Measurements from ENCODE around the gene NDC80.

DNA sequence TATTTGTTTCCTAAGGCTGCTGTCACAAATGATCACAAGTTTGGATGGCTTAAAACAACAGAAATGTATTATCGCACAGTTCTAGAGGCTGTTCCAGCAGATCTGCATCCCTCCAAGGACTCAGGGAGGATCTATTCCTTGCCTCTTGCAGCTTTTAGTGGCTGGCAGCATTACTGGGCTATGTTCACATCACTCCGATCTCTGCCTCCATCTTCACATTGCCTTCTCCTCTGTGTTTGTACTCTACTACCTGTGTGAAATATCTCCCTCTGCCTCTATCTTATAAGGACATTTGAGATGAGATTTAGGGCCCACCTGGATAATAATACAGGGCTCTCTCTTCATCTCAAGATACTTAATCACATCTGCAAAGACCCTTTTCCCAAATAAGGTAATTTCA lies 18.9 kb downstream of the NDC80 start:
- TF ChIP-seq ELF4 (IDR thresholded peaks at IDR 0.05) (no peak), FOXK2 (IDR thresholded peaks at IDR 0.05) (no peak), L3MBTL2 (conservative IDR thresholded peaks at IDR 0.05) (no peak)

Measured in HEK293T (cell line).